ENCODE results near the gene EIF2AK3.

The EIF2AK3 gene

DNA sequence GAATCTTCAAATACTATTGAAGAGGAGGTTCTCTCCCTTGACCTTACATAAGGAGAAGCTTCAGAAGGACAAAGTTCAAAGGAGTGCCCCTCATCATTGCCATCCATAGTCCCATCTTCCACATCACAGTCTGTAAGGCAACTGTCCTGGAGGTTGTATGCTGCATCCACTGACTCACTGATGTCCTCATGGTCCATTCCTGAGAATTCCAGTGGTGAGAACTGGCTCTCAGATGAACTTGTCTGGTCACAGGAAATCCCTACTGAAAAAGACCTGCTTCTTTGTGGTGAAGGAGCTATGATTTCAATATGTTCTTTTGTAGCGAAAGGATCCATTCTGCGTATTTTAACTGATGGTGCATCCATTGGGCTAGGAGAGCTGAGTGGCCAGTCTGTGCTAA lies 52.2 kb downstream of the EIF2AK3 start:
- no peak overlapping the region for H3K27ac ChIP-seq
- TF ChIP-seq, protein P1, sequence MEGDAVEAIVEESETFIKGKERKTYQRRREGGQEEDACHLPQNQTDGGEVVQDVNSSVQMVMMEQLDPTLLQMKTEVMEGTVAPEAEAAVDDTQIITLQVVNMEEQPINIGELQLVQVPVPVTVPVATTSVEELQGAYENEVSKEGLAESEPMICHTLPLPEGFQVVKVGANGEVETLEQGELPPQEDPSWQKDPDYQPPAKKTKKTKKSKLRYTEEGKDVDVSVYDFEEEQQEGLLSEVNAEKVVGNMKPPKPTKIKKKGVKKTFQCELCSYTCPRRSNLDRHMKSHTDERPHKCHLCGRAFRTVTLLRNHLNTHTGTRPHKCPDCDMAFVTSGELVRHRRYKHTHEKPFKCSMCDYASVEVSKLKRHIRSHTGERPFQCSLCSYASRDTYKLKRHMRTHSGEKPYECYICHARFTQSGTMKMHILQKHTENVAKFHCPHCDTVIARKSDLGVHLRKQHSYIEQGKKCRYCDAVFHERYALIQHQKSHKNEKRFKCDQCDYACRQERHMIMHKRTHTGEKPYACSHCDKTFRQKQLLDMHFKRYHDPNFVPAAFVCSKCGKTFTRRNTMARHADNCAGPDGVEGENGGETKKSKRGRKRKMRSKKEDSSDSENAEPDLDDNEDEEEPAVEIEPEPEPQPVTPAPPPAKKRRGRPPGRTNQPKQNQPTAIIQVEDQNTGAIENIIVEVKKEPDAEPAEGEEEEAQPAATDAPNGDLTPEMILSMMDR (conservative IDR thresholded peaks at IDR 0.05), result no peak
- no peak for TF ChIP-seq ZFX (IDR thresholded peaks at IDR 0.05)

DNA sequence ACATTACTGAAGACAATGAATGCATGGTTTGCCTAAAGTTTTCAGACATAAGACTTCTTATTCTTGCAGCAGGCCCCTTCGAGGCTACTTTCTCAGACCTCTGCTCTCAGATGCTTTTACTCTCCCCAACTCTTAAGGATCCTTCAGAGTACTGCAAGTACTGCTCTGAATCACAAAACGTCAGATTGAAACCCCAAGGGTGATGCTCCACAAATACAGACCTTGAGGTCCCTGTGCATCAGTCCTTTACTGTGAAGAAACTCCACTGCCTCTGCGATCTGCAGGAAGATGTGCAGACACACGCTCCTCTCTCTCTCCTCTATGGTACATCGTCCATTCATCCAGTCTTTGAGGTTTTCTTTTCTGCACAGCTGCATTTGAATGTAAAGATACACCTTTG lies 52.8 kb downstream of the EIF2AK3 start:
- TF ChIP-seq ZFX (IDR thresholded peaks at IDR 0.05), result no peak
- TF ChIP-seq, protein P1 (conservative IDR thresholded peaks at IDR 0.05), result no peak
- no peak overlapping the region for H3K27ac ChIP-seq

DNA sequence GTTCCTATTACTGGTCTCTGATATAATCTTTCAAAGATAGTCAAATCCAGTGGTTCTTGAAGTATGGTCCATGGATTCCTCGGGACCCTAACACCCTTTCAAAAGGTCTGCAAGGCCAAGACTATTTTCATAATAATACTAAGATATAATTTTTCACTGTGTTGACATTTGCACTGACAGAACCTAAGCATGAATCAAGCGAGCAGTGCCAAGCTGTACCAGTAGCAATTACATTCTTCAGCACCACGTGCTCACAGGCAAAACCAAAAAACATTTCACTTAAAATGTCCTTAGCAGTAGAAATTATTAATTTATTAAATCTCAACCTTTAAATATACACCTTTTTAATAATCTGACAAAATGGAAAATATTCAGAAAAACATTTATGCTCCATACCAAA lies 59.1 kb downstream of the EIF2AK3 start:
- TF ChIP-seq, protein P1 (conservative IDR thresholded peaks at IDR 0.05), result no peak
- no peak for TF ChIP-seq ZFX (IDR thresholded peaks at IDR 0.05)
- no peak overlapping the region for H3K27ac ChIP-seq

DNA sequence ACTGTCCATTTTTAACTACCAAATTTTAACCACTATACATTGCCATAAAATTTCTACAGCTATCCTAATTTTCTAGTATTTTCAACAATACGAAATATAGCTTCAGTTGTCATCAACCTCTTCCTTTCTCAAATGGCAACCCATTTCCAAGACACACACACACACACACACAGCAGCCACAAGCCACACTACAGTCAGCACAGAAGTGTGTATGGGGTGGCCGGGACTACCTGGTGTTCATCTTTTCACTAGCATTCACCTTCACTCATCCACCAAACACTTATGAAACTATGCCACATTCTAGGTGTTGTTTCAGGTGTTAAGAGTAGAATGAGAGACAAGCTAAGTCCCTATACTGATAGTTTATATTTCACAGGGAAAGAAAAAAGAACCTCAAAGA lies 62.9 kb downstream of the EIF2AK3 start:
- H3K27ac ChIP-seq, result no peak overlapping the region
- TF ChIP-seq ZFX (IDR thresholded peaks at IDR 0.05), result no peak
- TF ChIP-seq, protein P1 (conservative IDR thresholded peaks at IDR 0.05), result no peak

DNA sequence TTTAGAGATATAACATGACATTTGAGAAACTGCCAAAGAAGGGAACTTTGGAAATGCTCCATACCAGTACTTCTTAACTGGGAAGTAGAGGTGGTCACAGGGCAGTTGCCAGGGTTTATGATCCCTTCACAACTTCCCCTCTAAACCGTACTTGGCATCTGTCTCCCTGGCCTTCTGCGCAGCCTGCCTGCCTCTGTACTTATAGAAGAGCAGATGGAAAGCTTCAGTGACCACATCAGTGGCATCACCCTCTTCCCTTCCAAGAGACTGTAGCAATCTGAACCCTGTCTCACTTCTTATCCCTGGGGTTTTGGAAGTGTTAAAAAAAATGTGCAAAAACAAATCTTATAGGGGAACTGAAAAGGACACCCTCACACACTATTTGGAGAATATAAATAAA lies 64.1 kb downstream of the EIF2AK3 start:
- no peak for TF ChIP-seq ZFX (IDR thresholded peaks at IDR 0.05)
- TF ChIP-seq, protein P1 (conservative IDR thresholded peaks at IDR 0.05), result no peak
- no peak overlapping the region for H3K27ac ChIP-seq

DNA sequence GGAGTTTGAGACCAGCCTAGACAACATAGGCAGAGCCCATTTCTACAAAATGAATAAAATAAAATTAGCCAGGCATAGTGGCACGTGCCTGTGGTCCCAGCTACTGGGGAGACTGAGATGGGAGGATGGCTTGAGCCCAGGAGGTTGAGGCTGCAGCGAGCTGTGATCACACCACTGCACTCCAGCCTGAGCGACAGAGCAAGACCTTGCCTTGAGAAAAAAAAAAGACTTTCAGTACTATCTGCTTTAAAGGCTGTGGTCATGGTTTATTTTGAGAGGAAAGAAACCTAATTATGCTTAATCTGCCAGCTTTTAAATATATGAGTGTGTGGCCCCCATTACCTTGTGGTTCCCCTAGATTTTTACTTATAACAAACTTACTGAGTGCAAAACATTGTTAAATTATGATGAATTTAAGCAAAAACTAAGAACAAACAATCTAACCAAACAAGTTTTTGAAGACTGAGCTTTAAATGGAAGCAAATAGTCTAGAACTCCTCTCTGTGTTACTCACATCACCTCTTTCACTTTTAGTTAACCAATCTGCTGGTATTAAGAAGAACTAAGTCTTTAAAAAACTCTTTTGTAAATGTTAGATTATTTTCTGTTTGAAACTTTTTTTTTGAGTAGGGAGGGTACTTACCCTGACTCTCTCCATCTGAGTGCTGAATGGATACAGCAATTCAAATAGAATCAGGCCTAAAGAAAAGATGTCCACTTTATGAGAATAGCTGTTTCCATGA lies 65.4 kb downstream of the EIF2AK3 start:
- H3K27ac ChIP-seq, result no peak overlapping the region
- TF ChIP-seq, protein P1 (conservative IDR thresholded peaks at IDR 0.05), result no peak
- no peak for TF ChIP-seq ZFX (IDR thresholded peaks at IDR 0.05)

DNA sequence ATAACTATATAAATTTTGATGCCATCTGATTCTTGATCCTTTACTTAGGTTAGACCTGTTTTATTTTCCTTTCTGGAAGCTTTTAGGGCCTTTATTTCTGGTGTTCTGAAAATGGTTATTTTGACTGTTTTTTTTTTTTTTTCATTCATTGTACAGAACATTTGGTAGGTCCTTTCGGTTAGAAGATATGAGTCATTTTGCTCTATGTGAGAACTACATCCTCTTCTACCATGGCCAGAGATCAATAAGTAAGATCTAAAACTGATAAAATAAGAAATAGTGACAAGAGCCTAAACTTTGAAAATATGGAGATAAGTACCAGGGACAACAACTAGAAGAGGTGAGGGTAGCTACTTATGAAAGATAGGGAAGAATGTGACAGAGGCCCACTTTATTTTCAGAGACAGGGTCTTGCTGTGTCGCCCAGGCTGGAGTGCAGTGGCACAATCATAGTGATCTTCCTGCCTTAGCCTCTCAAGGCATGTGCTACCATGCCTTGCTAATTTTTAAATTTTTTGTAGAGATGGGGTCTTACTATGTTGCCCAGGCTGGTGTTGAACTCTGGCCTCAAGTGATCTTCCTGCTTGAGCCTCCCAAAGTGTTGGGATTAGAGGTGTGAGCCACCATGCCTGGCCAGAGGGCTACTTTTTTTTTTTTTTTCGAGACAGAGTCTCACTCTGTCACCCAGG lies 66.5 kb downstream of the EIF2AK3 start:
- no peak overlapping the region for H3K27ac ChIP-seq
- TF ChIP-seq ZFX (IDR thresholded peaks at IDR 0.05), result no peak
- TF ChIP-seq, protein P1 (conservative IDR thresholded peaks at IDR 0.05), result no peak
